SU-DHL-6 (cell line): Measurements from ENCODE around the gene SCO2.

Experiments used
- EZH2phosphoT487 ChIP-seq: fragments of 200-600 bp; sonication (generic), shearing (Covaris generic); conservative IDR thresholded peaks from 2 replicates; pipeline ENCODE4 v1.6.1; 2018; ENCODE audit warnings: mild to moderate bottlenecking, antibody characterized with exemption, low read length, moderate library complexity, mixed read lengths
- TF ChIP-seq, protein P1 (sequence below): fragments of 200-600 bp; sonication (generic); IDR thresholded peaks from one replicate; pipeline ENCODE4 v1.5.1; 2017; ENCODE audit warnings: antibody characterized with exemption, mild to moderate bottlenecking, low read length, moderate library complexity; ENCODE audit not compliant: insufficient read depth, poor library complexity, severe bottlenecking

- TF ChIP-seq, protein P1, sequence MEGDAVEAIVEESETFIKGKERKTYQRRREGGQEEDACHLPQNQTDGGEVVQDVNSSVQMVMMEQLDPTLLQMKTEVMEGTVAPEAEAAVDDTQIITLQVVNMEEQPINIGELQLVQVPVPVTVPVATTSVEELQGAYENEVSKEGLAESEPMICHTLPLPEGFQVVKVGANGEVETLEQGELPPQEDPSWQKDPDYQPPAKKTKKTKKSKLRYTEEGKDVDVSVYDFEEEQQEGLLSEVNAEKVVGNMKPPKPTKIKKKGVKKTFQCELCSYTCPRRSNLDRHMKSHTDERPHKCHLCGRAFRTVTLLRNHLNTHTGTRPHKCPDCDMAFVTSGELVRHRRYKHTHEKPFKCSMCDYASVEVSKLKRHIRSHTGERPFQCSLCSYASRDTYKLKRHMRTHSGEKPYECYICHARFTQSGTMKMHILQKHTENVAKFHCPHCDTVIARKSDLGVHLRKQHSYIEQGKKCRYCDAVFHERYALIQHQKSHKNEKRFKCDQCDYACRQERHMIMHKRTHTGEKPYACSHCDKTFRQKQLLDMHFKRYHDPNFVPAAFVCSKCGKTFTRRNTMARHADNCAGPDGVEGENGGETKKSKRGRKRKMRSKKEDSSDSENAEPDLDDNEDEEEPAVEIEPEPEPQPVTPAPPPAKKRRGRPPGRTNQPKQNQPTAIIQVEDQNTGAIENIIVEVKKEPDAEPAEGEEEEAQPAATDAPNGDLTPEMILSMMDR, result no peak
- no peak for TF ChIP-seq EZH2phosphoT487
Measured at GRCh38 chr22:50473855-50474671, 51.3 kb downstream of the SCO2 start.
